Cardiac fibroblast (primary cell): ENCODE results near the gene DCAF12L2.
A peak's percentile ranks its signal among the peaks of the same experiment; 100 is the strongest.
"Not testable (repeated sequence)": the region's sequence is repeated elsewhere in the genome, so short reads cannot be mapped to it uniquely, and the experiment has no call there.

Experiments
- DNase-seq, 2 donors: peaks; one replicate each; pipeline versions ENCODE4 v3.0.0 to v3.0.0-alpha.2; 2010; ENCODE audit warnings: low read depth in 2 of 2
- H3K4me3 ChIP-seq, 2 donors: replicated peaks in 1 of 2; 1 replicate in 1 of 2; 2 replicates in 1 of 2; pipeline ENCODE4 v1.5.1; 2011; ENCODE audit warnings: low read depth in 2 of 2, low read length in 2 of 2, mild to moderate bottlenecking in 2 of 2, moderate library complexity in 1 of 2
- TF ChIP-seq, protein P1 (sequence below): IDR thresholded peaks from one replicate; pipeline ENCODE4 v1.5.1; 2011; ENCODE audit warnings: low read depth, mild to moderate bottlenecking, low read length, inconsistent platforms

Gene DCAF12L2

DNA sequence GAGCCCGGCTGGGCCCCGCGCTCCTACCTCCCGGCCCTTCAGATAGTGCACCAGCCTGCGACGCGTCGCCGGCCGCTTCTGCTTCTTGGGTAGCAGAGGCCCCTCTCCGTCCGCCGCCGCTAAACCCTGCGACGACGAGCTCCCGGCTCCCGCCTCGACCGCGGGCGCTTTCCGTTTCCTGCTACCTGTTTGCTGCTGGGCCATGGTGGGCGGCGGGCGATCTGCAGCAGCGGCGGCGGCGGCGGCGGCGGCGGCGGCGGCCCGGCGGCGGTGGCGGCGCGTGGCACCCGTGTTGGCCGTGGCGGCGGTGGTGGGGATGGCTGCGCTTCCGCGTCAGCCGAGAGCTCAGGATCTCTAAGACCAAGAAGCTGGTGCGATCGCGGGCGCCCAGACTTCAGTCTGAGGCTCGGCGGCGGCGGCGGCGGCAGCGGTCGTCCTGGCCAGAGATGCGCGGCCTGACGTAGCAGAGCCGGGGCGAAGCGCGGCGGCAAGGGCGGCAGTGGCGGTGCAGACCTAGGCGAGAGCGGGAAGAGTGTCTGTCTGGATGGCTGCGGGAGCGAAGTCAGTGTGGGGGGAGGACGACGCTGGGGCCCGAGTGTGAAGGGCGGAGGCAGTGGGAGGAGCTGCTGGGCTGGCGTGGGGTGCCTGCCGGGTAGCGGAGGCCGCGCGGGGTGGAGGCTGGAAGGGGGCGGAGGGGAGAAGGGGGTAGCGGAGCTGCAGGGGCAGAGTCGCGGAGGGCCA is at the start of gene DCAF12L2:
Gene DCAF12L2, minus strand, starts transcription at position 569 of the 741 bp plus-strand sequence. Its CDS starts 365 bp downstream, at position 204.
- TF ChIP-seq, protein P1, sequence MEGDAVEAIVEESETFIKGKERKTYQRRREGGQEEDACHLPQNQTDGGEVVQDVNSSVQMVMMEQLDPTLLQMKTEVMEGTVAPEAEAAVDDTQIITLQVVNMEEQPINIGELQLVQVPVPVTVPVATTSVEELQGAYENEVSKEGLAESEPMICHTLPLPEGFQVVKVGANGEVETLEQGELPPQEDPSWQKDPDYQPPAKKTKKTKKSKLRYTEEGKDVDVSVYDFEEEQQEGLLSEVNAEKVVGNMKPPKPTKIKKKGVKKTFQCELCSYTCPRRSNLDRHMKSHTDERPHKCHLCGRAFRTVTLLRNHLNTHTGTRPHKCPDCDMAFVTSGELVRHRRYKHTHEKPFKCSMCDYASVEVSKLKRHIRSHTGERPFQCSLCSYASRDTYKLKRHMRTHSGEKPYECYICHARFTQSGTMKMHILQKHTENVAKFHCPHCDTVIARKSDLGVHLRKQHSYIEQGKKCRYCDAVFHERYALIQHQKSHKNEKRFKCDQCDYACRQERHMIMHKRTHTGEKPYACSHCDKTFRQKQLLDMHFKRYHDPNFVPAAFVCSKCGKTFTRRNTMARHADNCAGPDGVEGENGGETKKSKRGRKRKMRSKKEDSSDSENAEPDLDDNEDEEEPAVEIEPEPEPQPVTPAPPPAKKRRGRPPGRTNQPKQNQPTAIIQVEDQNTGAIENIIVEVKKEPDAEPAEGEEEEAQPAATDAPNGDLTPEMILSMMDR = no peak
- peak in 1 of 2 donors; percentile 1 for DNase-seq
- H3K4me3 ChIP-seq = peak within 1 kb of the TSS in 1 of 2 donors; percentile 24

DNA sequence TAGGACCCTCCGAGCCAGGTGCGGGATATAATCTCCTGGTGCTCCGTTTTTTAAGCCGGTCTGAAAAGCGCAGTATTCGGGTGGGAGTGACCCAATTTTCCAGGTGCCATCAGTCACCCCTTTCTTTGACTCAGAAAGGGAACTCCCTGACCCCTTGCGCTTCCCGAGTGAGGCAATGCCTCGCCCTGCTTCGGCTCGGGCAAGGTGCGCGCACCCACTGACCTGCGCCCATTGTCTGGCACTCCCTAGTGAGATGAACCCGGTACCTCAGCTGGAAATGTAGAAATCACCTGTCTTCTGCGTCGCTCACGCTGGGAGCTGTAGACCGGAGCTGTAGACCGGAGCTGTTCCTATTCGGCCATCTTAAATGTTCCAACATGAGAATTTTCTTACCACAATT is 24.8 kb upstream of the DCAF12L2 start:
- DNase-seq, H3K4me3 ChIP-seq: not testable (repeated sequence)

DNA sequence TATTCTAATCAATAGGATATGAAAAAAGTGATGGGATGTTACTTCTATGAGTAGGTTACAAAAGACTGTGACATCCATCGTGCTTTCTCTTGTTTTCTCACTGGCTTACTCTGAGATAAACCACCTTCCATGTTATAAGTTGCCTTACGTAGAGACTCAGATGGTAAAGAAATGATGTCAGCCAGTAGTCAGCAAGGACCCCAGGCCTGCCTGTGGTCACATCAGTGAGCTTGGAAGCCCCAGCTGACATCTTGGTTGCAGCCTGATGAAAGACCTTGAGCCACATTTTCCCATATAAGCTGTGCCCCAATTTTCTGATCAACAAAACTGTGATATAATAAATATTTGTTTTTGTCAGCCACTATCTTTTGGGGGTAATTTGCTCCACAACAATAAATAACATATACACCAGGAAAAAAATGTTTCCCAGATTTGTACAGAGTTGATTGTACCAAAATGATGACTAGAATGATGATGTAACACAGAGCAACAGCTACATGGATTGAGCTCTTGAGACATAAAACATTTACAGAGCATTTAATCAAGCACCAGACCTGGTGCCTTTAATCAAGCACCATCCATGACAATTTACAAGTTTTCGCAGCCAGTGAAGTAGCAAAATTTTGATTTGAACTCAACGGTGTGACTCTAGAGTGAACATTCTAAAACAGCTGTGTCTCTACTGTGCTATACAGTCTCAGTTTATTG is 11.2 kb upstream of the DCAF12L2 start:
- TF ChIP-seq, protein P1 = no peak

DNA sequence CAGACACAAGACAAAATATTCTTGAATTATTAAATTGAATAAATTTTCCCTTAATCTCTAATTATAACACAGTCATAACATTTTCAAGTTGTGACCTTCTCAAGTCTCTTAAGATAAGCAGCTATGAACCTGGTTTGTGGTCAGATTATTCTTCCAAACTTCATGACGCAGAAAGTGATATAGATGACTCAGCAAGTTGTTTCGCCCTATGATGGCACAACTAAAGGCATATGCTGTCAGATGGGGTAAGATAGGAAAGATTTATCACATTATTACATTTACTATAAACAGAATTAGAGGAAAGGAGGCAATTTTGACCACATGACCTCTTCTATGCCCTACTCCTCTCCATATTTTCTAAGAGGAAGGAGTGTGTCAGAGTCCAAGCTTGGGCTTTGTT is 4.6 kb upstream of the DCAF12L2 start:
- TF ChIP-seq, protein P1 = no peak
- no peak overlapping the region for H3K4me3 ChIP-seq
- DNase-seq = no peak

More for the DNA sequence above, 11.2 kb upstream of the DCAF12L2 start:
- no peak for DNase-seq
- no peak overlapping the region for H3K4me3 ChIP-seq

DNA sequence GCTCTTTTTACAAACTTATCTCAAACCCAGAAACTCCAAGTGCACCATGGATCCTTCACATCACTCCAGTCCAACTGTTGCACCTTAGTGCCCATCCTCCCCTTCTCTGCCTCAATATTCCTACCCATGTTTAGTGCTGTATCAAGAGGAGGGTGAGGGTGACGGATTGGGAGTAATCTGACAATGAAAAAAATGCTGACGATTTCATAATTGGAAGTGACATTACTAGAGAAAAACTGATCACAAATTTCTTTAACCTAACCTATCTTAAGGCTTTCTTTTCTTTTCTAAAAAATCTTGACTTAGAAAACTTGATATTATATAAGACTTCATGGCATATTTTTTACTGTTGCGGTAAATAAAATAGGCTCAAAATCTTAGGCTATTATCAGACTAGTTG is 1.5 kb upstream of the DCAF12L2 start:
- no peak for DNase-seq
- H3K4me3 ChIP-seq = no peak overlapping the region
- TF ChIP-seq, protein P1 = no peak

DNA sequence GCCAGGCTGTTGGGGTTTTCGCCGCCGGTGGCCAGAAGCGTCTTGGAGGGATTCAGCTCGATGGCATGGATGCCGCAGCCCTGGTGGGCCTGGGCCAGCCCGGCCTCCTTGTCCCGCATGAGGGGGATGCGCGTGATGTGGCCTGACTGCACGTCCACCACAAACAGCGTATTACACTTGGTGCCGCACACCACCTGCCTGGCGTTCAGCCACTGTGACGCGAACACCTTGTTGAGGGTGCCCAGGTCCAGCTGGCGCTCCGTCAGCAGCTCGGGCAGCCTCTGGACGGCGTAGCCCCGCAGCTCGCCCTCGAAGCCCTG is 728 bp downstream of the DCAF12L2 start:
- DNase-seq = no peak
- TF ChIP-seq, protein P1 = no peak
- H3K4me3 ChIP-seq = no peak overlapping the region

DNA sequence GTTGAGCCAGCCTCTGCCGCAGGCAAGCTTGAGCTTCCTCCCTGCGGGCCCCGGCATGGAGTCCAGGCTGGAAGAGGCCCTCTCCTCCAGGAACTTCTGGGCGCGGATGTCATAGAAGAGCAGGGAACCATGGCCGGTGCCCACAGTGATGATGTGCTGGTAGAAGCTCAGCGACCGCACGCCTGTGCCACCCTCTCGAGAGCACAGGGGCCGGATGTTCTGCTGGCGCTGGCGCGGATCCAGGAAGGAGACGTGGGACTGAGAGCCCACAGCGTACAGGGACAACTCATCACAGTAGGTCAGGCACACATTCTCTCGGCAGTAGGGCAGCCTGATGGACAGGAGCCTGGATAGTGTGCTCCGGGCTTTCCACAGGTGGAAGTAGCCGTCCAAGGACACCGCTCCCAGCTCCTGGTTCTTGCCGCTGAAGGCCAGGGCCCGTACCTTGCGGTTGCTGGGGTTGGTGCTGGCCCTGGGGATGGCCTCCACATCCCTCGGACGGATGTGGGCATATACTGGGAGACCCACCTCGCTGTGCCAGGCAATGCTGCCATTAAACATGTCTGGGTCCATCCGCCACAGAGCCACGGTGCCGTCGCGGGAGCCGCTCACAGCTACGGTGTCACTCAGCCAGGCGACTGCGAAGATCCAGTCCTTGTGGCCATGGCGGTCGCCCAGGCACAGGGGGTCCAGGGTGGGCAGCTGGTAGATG is 1.2 kb downstream of the DCAF12L2 start:
- TF ChIP-seq, protein P1 = no peak
- no peak for DNase-seq
- H3K4me3 ChIP-seq = no peak overlapping the region
